ENCODE data around the gene SDC1.

The SDC1 gene

DNA sequence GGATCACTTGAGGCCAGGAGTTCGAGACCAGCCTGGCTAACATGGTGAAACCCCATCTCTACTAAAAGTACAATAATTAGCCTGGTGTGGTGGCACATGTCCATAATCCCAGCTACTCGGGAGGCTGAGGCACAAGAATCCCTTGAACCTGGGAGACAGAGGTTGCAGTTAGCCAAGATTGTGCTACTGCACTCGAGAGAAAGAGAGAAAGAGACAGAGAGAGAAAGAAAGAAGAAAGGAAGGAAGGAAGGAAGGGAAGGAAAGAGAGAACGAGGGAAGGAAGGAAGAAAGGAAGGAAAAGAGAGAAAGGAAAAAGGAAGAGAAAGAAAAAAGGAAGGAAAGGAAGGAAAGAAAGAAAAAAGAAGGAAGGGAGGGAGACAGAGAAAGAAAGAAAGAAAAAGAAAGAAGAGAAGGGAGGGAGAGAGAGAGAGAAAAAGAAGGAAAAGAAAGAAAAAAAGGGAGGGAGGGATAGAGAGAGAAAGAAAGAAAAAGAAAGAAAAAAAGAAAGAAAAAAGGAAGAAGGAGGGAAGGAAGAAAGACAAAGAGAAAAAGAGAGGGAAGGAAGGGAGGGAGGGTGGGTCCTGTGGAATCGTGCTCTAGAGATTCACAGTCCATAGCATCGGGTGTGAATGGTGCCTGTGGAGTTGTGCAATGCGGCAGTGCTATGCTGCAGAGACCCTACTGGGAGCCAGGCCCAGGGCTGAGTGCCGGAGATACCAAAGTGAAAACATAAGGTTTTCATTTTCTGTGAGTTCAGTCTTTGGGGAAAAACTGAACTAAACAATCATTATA, 4.6 kb upstream of the SDC1 start:
- no peak for DNase-seq (ENCODE audit: low read depth in 2 of 2)

DNA sequence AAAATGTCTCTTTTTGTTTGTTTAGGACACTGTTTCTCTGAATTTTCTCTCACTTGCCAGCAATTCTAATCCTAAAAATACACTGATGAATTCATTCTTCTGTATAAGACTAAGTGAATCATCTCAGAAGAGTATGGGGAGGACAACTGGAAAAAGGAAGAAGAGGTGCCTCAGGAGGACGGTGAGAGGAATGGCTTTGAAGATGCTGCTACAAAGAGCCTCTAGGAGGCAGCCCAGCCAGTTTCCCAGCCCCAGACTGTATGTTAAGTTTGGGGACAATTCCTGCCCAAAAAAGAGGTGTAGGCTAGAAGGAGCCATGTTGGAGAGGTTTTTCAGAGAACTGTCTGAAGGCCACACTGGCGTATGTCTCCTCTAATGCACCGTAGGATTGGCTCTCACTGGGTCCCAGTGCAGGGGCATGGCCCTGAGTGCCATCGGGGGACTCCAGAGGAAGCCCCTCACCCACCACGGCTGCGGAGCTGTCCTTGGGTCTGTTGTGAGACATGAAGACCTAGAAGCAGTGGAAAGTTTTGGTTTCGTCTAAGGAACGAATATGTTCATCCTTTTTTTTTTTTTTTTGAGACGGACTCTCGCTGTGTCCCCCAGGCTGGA, 3.1 kb upstream of the SDC1 start:
- no peak for DNase-seq (ENCODE audit: low read depth in 2 of 2)

DNA sequence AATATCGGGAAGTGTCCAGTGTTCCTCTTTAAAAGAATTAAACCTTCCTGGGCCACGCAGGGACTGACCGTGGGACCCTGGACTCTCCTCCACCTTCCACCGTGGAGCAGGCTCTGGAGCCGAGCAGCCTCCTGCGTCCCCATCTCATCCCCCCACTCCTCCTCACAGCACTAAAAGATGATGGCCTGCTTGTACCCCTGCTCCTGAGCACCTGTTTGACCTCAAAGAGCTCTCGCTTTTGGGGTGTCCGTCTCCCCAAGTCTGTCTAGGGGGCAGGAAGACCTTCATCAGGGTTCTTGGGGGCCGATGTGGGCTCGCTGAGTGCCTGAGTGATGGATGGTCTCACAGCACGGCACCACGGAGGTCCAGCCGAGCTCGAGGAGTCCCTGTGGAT, 1.2 kb upstream of the SDC1 start:
- DNase-seq (ENCODE audit: low read depth in 2 of 2) = no peak

DNA sequence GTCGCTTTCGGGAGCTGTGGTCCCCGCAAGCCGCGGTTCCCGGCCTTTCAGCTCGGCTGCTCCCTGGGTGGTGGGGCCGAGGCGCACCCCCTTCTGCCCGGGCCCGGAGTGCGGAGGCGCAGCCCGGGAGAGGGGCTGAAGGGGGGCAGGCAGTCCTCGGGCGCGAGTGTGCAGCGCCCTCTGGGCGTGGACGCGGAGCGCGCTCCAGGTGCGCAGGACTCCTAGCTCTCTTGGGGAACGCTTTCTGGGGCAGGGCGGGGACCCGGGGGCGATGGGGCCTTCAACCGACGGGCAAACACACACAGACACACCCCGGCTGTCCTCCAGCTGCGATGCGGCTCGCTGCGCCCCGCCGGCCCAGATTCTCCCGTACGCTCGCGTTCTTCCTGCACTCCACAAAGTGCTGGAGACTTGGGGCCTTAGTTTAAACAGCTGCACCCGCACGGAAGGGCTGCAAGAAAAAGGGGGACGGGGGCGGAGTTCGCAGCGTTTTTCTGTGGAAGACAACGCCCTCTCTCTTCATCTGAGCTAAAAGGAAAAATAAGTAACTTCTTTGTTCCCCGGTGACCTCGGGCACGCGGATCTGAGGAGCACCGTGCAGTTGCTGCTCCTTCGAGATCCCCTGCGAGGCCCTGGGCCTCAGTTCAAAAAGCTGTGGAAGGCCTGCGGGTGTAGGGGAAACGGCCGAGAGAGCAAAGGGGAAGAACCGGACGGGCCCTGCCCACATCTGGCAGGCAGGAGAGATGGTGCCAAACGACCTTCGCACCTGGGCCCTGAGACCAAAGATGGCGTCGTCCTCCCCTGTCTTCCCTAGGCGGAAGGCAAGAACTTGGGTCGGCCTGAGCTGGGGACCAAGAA, 593 bp upstream of the SDC1 start:
- DNase-seq (ENCODE audit: low read depth in 2 of 2) = no peak

DNA sequence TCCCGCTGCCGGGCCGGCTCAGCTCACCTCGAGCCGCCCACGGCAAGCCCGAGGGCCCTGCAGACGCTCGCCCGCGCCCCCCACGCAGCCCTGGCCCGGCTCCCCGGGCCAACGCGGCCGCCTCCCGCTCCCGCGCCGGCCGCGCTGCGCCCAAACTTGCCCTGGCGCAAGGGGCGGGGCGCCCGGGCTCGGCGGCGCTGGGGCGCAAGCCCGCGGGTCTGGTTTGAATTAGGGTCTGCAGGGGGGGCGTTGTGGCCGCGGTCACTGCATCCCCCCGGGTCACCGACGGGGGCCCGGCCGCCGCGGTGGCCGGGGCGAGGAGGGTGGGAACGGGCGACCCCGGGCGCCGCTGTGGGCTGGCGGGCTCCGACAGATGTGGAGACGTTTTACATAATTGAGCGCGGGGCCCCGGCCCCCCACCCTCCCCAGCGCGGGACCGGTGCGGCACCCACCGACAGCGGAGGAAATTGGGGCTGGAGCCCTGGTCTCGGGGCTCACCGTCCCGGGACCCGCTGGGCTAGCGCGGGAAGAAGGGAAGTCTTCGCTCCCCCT, 690 bp downstream of the SDC1 start:
- DNase-seq (ENCODE audit: low read depth in 2 of 2) = no peak

DNA sequence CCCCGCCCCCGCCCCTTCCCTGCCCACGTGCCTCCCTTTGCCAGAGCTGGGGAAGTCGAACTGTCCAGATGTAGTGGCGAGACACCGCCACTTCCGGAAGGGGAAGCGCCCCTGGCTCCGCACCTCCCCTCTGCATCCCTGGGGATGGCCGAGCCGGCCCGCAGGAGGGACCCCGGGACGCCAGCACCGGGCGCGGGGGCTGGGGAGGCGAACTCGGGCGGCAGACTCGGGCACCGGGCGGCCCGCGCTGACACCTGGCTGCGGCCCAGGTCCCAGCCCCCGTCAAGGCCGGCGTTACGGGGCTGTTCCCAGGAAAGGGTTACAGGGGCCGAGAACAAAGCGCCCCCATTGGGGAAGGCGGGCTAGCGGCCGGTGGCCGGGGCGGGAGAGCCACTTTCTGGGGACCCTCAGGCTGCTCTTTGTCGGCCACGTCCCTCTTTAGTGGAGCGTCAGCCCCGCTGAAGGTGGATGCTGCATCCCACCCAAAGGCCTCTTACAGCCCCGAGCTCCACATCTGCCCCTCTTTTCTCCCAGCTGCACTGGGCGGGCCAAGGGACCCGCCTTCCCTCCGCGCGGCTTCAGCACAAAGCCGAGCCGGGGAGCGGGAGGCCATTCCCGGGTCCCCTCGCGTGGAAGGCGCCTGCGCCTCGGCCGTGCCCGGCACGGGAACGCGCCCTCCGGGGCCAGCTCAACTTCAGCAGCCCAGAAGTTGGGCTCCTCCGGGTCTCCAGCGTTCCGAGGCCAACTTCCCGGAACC, 1.3 kb downstream of the SDC1 start:
- no peak for DNase-seq (ENCODE audit: low read depth in 2 of 2)

DNA sequence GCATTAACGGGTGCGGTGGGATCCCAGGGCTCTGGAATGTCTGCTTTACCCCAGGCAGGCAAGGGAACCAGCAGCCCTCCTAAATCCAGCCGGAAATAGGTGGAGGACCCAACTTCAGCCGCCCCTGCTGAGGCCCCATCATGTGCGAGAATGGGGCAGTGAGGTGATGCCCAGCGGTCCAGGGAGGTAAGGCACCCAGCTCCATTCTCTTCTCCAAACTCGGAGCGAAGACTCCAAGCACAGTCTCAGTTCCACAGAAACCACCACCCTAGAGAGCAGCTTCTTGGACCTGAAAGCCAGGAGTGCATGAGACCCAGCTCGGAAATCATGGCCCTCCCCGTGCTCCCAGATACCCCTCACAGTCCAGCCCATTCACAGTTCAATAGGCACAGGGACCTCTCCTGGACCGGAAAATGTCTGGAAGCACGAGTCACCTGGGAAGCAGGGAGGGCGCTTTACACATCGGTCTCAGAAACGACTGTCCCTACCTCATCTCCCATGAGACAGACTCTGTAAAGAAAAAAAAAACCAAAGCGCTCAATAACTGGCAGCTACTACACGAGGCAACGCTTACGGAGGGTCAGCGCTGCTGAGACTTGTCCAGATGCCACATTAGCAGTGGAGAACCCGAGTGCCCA, 2.0 kb downstream of the SDC1 start:
- no peak for DNase-seq (ENCODE audit: low read depth in 2 of 2)

DNA sequence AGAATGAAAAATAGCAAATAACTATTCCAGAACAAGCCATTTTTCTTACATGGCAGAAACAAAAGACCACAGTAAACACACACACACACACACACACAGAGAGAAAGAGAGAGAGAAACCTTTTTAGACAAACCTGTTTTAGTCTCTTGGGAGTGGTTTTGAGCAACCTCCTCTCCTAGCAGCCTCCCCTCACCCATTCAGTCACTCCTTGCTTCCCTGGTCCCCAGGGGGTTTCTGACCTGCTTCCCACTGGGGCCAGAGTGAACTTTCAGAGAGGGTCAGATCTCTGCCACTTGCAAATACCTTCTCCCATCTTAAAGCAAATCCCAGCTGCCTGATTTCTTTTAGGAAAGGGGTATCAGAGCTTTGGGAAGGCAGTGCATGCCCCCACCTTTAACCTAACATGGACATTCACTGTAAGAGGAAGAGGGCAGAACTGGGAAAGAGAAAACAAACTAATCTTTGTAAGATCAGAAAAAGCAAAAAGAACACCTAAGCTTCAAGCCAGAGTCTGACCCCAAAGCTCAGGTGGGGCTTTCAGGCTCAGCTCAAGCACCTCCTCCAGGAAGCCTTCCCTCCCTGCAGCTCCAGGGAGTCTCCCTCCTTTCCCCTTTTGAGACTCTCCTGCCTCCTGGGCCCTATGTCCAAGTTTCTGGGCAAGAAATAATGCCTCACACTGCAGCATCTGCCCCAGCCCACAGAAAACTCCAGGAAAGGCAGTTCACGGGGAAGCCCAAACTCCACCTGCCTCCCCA, 2.7 kb downstream of the SDC1 start:
- no peak for DNase-seq (ENCODE audit: low read depth in 2 of 2)

DNA sequence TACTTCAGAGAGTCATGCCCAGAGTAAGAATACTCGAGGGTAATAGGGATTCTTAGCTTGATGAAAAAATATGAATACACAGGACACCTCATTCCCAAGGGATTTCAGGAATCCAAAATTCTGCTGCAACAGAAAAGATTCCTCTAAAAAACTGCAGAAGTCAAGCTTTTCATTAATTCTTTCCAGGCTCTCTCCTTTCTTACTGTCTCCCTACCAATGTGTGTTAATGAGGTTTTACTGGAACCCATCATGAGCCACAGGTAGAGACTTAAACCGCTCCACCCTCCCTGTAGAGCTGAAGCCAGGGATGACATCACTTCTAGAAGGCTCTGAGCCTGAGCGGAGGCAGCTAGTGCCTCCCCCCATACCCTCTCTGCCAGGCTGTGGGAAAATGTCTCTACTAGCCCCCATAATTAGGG, 3.4 kb downstream of the SDC1 start:
- no peak for DNase-seq (ENCODE audit: low read depth in 2 of 2)

DNA sequence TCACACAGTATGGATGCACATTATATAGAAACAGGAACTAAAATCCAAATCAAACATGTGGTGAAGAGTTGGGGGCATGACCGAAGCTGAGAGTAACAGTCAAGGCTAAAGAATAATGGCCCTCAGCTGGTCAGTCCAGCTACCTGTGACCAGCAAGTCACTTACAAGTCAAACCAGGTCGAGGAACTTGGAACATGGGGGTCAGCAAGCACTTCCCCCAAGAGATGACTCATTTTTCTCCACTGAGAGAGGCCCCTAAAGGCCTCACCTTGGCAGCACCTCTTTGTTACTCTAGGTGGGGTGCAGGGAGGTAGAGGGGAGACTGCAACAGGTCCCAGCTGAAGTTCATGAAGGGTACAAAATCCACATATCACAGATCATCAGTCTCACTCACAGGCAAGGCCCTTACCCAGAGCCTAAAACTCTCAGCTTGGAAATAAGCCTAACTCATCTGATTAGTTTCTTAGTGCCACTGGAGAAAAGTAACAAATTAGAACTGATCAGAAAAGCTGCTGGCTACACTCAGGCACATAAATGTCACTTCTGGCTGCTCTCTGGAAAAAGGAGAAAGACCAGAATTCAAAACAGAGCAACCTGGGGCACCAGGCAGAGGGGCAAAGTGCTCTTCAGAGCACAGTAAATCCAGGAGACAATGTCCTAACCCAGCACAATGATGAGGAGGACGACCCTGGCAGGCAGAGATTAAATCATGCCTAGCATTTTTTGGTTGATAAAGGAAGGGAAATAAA, 4.0 kb downstream of the SDC1 start:
- DNase-seq (ENCODE audit: low read depth in 2 of 2) = no peak

DNA sequence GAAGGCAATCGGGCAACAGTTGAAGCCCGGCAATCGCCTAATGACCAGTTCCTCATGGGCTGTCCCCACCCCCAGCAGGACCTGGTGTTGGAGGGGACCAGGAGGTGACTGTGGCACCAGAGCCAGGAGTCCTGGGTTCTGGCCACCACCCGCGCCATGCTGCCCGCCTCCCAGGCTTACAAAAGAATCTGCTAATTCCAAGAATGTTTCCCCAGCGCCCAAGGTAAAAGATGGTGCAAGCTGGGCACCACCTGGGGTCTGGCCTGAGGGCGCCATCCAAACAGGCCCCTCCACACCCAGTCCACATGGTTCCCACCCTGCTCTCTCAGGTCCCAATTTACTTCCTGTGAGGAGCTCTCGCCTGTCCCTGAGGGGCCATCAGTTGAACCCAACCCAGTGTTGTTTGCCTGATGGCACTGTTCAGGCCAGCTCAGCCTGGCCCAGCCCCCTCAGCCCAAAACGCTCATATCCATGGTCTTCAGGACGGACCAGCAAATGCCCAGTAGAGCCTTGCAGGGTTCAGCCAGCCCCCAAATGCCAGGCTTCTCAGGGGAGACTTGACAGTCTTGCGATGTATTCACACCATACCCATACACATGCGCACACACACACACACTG, 5.1 kb downstream of the SDC1 start:
- no peak for DNase-seq (ENCODE audit: low read depth in 2 of 2)

DNA sequence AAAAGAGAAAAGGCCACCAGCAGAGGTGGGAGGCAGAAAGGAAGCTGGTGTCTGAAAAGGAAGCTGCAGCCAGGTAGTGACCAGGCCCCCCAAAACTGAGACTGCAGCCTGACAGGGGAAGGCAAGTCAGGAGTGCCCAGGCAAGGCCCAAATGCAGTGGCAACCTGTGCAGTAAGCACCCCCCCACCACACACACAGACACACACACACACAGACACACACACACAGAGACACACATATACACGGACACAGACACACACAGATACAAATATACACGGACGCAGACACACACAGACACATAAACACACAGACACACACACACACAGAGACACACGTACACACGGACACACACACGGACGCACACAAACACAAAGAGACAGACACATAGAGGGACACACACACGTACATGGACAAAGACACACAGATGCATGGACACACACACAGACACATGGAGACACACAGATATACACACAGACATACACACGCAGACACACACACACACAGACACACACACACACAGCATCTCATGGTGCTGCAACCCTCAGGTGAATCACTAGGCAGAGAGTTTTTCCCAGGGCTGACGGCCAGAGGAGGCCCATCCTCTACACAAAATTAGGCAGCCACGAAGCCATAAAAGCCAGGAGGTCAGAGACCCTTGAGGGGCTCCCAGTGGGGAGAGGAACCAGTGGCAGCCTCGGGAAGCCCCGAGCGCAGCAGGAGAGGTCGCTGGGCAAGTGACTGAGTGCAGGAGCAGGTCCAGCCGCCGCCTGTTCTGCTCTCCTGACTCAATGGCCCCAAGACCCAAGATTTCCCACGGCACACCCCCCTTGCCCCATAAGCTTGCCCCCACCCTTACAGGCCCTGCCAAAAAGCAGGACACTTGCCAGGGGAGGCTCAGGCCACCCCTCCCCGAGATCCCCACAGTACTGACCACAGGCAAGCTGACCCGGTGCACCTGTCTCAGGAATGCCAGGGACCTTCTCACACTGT, 6.3 kb downstream of the SDC1 start:
- DNase-seq (ENCODE audit: low read depth in 2 of 2) = no peak

DNA sequence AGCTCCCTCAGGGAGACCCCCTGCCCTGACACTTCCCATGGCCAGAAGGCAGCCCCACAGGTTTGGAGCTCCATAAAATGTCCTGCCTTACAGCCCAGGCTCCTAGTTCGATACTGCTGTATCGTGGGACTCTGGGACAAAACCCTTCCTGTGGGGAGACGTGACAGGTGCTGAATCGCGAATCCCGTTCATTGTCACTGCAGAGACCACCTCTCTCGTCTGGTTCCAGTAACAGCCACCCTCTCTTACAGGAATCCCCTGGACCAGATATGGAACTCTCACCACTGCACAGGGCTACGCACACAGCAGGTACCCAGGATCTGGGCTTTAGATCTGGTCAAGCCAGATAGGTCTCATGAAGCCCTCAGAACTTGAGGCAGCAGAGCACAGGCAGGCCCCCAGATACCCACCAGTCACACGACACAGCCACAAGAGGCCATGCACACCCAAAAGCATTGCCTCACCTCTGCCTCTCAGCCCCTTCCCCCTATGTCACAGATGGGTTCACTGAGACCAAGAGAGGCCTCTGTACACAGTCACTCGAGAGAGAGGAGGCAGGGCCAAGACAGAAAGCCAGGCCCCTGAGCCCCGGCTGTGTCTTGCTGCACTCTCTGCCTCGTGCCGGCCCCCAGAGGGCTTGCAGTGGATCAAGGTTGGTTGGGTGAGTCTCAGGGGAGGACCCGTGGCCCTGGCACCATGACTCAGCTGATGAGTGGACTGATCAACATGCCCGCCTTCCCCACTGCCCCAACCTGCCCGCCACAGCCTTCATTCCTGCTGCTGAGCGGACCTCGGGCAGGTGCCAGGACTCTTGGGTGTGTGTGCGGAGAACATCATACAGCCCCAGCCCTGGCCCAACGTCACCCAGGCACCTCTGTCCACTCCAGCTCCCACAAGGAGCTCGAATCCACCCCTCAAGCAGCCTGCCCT, 7.6 kb downstream of the SDC1 start:
- DNase-seq (ENCODE audit: low read depth in 2 of 2) = no peak

DNA sequence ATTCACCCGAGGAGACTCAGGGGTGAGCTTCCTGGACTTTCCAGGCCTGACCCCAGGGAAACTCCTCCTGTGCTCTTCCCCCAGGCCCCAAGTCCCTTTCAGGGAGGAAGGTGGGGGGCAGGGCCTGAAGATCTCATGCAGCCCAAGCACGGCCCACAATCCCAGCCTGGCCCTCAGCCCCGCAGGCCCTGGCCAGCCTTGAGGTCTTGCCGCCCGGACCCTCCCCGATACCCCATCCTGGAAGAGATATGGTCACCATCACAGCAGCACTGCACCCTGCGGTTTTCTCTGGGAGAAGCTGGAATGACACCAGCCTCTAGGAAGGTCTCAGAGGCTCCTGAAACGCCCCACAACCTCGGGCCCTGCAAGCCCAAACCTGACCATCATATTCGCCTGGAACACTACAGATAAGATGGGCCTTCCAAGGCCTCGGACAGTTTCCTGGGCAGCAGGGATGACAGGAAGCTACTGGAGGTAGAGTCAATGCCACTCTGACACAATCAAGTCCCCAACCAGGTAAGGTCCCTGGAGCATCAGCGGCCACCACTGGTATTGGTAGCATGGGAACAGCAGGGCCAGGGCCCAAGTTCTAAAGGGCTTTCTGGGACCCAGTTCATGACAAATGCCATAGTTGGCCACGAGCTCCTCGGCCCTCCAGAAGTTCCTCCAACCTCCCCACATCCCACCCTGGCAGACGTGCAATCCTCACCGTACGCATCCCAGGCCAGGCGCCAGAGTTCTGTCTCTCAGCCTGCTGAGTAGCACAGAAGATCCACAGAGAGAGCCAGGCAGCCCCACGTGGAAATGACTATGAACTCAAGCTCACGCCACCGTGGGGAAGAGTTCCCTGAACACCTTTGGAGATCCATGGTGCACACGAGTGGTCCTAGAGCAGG, 8.6 kb downstream of the SDC1 start:
- DNase-seq (ENCODE audit: low read depth in 2 of 2) = no peak

DNA sequence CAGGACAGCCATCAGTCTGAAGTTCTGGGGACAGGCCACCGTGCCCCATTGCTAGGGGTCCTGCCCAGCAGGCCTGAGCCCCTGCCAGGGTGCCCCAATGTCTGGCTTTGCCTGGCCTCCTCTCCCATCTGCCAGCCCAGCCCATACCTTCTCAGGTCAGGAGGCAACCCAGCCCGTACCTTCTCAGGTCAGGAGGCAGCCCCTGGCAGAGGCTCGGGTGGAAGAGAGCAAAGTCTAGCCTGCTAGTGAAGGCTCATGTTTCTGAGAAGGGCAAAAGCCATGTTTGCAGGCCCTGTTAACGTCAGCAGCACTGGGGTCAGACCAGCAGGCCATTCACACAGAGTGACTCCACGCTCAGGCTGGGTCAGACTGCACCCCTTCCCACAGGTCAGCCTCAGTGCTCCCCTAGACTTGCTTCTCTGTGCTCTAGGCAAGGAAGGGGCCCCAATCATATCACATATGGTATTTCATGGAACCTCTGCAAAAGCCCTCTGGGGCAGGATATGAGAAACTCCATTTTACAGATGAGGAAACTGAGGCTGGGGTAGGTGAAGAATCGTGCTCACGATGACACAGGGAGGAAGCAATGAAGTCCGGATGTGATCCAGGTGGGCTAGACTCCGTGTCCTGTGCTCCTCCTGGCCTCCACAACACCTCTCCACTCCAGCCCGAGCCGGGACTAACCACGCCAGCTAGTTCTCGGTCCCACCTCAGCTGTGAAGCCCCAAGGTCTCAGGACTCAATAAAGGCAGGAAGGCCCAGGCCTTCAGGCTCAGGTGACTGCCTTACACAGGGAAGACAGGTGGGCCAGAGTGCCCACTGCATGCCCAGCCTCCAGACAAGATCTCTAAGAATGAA, 9.5 kb downstream of the SDC1 start:
- no peak for DNase-seq (ENCODE audit: low read depth in 2 of 2)

Data from stimulated activated CD8-positive, alpha-beta memory T cell treated with anti-CD3 and anti-CD28 coated beads, Interleukin-7, amount 100 ng/mL, for 4 hours (primary cell).